ENCODE data around the gene DIPK1A. TPM values are rescaled to one million over a fixed set of nuclear protein-coding genes. Genes with fewer than 3 reads are reported as not detected.

Gene DIPK1A
- total RNA-seq, 4 donors from 2014 or later: 11.7 to 17.5 (median 15.1) TPM

- no peaks in the 10 kb centered on the region for H3K9me3 ChIP-seq
- no peak overlapping the region for H3K4me3 ChIP-seq (replicated peaks in 1 of 3)
- WGBS, 2 donors: 67 to 78% methylated on average over 3 of the region's 3 CpGs
- TF ChIP-seq CTCF (IDR thresholded peaks at IDR 0.05): no peak
- TF ChIP-seq POLR2A (IDR thresholded peaks at IDR 0.05): no peak
- DNase-seq: no peak
- H3K36me3 ChIP-seq: no peaks in the 10 kb centered on the region
- H3K27ac ChIP-seq: no peak overlapping the region
- intact Hi-C loops (cut with DNase I): no loop called here
- H3K4me1 ChIP-seq: no peaks in the 10 kb centered on the region
- no peaks in the 10 kb centered on the region for H3K27me3 ChIP-seq
These were observed 168.9 kb downstream of the DIPK1A start for GRCh38 chr1:92792340-92792782.

Small RNA genes lying within 50 kb of the gene (small RNA-seq; reads per million reads assigned to genes)
- not detected for gene RF00432
- not detected for gene RN7SL692P
- gene RNU6-210P: not detected
- gene RNU6-970P: not detected
- 22.2 reads per million, percentile 94 among the genes with 10 or more reads in this experiment for gene SNORA66
- not detected for gene SNORD21

Other genes with a start within 250 kb of the DIPK1A start
- gene EVI5, start 176.4 kb downstream of the DIPK1A start, total RNA-seq: 10 to 100 TPM; 37.7 to 59.7 (median 41.7) TPM
- gene RPL5, start 129.4 kb downstream of the DIPK1A start, total RNA-seq: 1,000 to 10,000 TPM; 1,556 to 2,409 (median 1,666) TPM
- 10 to 100 TPM; 29.2 to 59.8 (median 35.0) TPM for gene MTF2, start 117.8 kb upstream of the DIPK1A start, total RNA-seq
- 100 to 1,000 TPM in 1 of 4 donors, 10 to 100 TPM in 3; 96.6 to 100 (median 96.9) TPM for gene TMED5, start 219.0 kb upstream of the DIPK1A start, total RNA-seq
- 10 to 100 TPM in 1 of 4 donors, 1 to 10 TPM in 3; 2.2 to 15.5 (median 3.6) TPM for gene CCDC18, start 219.3 kb upstream of the DIPK1A start, total RNA-seq

Data from thyroid gland (tissue), 4 donors.